ENCODE data around the gene ADAMTS2. TPM values are rescaled to one million over a fixed set of nuclear protein-coding genes. Genes with fewer than 3 reads are reported as not detected.

ADAMTS2 gene
- total RNA-seq, 1 donor from 2014 or later = 93.2 TPM

DNA sequence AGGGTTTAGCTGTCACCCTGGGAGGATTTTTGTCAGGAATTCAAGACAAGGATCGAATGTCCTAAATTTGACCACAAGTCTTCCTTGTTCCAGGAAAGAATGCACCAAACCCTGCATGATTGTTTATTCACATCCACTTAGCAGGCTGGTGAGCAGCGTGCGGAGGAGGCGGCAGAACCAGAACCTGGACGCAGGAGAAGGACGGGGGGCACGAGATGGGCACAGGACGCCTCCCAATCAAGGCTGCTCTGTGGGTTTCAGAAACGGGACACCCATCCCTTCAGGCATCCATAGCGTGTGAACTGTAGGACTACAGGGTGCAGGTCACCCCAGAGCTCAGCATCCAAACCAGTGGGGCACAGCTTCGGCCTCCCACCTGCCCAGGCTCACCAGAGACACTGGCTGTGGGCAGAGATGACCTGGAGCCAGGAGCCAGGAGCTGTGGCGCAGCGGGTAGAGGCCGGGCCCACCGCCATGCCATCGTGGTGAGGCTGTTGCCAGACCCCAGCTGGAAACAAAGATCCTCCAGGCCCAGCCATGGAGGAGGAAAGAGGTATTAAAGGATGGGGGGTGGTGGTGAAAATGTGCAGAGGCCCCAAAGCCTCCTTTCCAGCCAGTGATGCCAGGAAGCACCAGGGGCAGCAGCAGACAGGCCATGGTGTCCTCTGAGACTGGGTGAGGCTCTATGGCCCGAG is 32.3 kb upstream of the ADAMTS2 start:
- TF ChIP-seq, protein P1, sequence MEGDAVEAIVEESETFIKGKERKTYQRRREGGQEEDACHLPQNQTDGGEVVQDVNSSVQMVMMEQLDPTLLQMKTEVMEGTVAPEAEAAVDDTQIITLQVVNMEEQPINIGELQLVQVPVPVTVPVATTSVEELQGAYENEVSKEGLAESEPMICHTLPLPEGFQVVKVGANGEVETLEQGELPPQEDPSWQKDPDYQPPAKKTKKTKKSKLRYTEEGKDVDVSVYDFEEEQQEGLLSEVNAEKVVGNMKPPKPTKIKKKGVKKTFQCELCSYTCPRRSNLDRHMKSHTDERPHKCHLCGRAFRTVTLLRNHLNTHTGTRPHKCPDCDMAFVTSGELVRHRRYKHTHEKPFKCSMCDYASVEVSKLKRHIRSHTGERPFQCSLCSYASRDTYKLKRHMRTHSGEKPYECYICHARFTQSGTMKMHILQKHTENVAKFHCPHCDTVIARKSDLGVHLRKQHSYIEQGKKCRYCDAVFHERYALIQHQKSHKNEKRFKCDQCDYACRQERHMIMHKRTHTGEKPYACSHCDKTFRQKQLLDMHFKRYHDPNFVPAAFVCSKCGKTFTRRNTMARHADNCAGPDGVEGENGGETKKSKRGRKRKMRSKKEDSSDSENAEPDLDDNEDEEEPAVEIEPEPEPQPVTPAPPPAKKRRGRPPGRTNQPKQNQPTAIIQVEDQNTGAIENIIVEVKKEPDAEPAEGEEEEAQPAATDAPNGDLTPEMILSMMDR (IDR thresholded peaks at IDR 0.05) = no peak
- peaks cover 4% of the 10 kb centered on the region for H3K36me3 Mint-ChIP-seq (ENCODE audit: low read depth)
- H3K4me3 Mint-ChIP-seq (ENCODE audit: unreplicated experiment) = peak overlapping the region; percentile 60
- H3K9me3 Mint-ChIP-seq (ENCODE audit: low read depth) = no peaks in the 10 kb centered on the region
- peaks cover 37% of the 10 kb centered on the region for H3K4me1 Mint-ChIP-seq (ENCODE audit: low read depth)
- no peaks in the 10 kb centered on the region for H3K27me3 Mint-ChIP-seq (ENCODE audit: low read depth)
- peak; percentile 83 for DNase-seq (ENCODE audit: low spot score)
- peak overlapping the region; percentile 92 for H3K27ac Mint-ChIP-seq (ENCODE audit: unreplicated experiment)

DNA sequence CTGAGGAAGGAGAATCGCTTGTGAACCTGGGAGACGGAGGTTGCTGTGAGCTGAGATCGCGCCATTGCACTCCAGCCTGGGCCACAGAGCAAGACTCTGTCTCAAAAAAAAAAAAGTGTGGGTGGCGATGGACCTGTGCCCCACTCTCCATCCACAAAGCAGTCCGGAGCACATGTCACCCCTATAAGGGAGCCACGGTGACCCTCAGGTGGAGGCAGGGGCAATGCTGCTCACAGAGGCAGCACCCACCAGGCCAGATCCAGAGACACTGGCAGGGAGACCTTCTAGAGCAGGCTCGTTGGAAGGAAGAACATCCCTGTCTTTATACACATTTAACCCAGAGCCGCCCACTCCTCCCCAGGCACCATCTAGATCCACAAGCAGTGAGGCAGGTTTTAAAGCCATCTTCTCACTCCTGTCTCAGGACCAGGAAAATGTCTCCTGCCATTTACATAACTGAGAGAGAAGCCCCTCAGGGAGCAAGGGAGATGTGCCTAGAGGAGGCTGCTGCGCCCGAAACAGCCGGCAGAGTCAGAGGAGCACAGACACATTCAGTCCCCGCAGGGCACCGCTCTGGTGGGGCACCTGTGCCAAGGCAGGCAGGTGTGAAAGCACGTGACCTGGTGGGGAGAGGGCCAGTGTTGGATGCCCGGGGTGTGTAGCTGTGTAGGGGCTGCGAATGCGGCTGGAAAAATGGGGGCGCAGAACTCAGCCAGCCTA is 31.6 kb upstream of the ADAMTS2 start:
- TF ChIP-seq, protein P1 (IDR thresholded peaks at IDR 0.05) = no peak
- peak overlapping the region; percentile 60 for H3K4me3 Mint-ChIP-seq (ENCODE audit: unreplicated experiment)

DNA sequence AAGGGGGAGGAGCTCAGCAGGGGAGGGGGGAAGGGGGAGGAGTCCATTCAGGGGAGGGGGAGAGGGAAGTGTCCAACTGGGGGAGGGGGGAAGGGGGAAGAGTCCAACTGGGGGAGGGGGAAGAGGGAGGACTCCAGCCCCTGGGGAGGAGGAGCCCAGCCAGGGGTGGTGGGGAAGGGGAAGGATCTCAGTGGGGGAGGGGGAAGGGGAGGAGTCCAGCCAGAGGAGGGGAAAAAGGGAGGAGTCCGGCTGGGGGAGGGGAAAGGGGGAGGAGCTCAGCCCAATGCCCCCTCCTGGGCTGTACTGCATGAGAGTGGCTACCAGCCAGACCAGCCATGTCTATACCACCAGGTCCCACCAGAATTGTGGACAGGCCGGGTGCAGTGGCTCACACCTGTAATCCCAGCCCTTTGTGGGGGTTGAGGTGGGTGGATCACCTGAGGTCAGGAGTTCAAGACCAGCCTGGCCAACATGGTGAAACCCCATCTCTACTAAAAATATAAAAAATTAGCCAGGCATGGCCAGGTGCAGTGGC is 30.6 kb upstream of the ADAMTS2 start:
- no peak overlapping the region for H3K27ac Mint-ChIP-seq (ENCODE audit: unreplicated experiment)
- no peaks in the 10 kb centered on the region for H3K9me3 Mint-ChIP-seq (ENCODE audit: low read depth)
- no peak overlapping the region for H3K4me3 Mint-ChIP-seq (ENCODE audit: unreplicated experiment)
- peak; percentile 66 for DNase-seq (ENCODE audit: low spot score)
- H3K4me1 Mint-ChIP-seq (ENCODE audit: low read depth) = peaks cover 33% of the 10 kb centered on the region
- H3K27me3 Mint-ChIP-seq (ENCODE audit: low read depth) = no peaks in the 10 kb centered on the region
- peaks cover 4% of the 10 kb centered on the region for H3K36me3 Mint-ChIP-seq (ENCODE audit: low read depth)
- TF ChIP-seq, protein P1 (IDR thresholded peaks at IDR 0.05) = no peak

More for the DNA sequence above, 31.6 kb upstream of the ADAMTS2 start:
- peak; percentile 81 for DNase-seq (ENCODE audit: low spot score)
- no peaks in the 10 kb centered on the region for H3K27me3 Mint-ChIP-seq (ENCODE audit: low read depth)
- H3K27ac Mint-ChIP-seq (ENCODE audit: unreplicated experiment) = peak overlapping the region; percentile 92
- H3K4me1 Mint-ChIP-seq (ENCODE audit: low read depth) = peaks cover 33% of the 10 kb centered on the region
- no peaks in the 10 kb centered on the region for H3K9me3 Mint-ChIP-seq (ENCODE audit: low read depth)
- H3K36me3 Mint-ChIP-seq (ENCODE audit: low read depth) = peaks cover 4% of the 10 kb centered on the region

DNA sequence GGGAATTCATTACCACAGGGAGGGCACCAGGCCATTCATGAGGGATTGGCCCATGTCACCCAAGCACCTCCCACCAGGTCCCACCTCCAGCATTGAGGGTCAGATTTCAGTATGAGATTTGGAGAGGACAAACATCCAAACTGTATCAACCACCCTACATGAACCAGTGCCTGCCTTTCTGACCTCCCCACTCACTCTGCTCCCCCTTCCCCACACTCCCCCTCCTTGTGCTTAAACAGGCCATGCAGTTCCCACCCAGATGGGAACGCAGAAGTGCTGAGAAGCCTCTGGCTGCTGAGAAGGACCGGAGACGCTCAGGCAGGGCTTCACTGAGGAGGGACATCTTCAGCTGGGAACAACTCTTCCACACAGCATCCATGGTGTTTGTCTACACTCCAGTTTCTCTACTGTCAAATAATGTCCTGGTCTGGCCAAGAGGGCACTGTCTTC is 30.0 kb upstream of the ADAMTS2 start:
- peak overlapping the region; percentile 6 for H3K27ac Mint-ChIP-seq (ENCODE audit: unreplicated experiment)
- peaks cover 4% of the 10 kb centered on the region for H3K36me3 Mint-ChIP-seq (ENCODE audit: low read depth)
- TF ChIP-seq, protein P1 (IDR thresholded peaks at IDR 0.05) = no peak
- DNase-seq (ENCODE audit: low spot score) = peak; percentile 27
- no peak overlapping the region for H3K4me3 Mint-ChIP-seq (ENCODE audit: unreplicated experiment)
- H3K9me3 Mint-ChIP-seq (ENCODE audit: low read depth) = no peaks in the 10 kb centered on the region
- H3K4me1 Mint-ChIP-seq (ENCODE audit: low read depth) = peaks cover 33% of the 10 kb centered on the region
- no peaks in the 10 kb centered on the region for H3K27me3 Mint-ChIP-seq (ENCODE audit: low read depth)

DNA sequence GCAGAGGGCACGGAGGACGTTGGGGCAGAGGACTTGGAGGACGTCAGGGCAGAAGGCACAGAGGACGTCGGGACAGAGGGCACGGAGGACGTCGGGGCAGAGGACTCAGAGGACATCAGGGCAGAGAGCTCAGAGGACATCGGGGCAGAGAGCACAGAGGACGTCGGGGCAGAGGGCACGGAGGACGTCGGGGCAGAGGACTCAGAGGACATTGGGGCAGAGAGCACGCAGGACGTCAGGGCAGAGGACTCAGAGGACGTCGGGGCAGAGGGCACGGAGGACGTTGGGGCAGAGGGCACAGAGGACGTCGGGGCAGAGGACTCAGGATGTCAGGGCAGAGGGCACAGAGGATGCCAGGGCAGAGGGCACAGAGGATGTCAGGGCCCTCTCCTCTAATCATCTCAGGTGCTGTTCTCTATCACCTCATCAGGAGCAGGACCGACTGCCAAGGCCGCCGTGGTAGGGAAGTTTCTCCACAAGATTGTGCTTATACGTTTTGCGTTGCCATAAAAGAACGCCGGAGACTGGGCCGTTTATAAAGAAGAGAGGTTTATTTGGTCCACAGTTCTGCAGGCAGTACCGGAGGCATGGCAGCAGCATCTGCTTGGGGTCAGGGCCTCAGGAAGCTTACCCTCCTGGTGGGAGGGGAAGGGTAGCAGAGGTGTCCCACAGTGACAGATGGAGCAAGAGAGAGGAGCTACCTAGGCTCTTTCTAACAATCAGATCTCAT is 29.4 kb upstream of the ADAMTS2 start:
- peaks cover 33% of the 10 kb centered on the region for H3K4me1 Mint-ChIP-seq (ENCODE audit: low read depth)
- H3K36me3 Mint-ChIP-seq (ENCODE audit: low read depth) = peaks cover 4% of the 10 kb centered on the region
- peak; percentile 68 for DNase-seq (ENCODE audit: low spot score)
- no peaks in the 10 kb centered on the region for H3K27me3 Mint-ChIP-seq (ENCODE audit: low read depth)
- TF ChIP-seq, protein P1 (IDR thresholded peaks at IDR 0.05) = no peak
- no peak overlapping the region for H3K27ac Mint-ChIP-seq (ENCODE audit: unreplicated experiment)
- no peak overlapping the region for H3K4me3 Mint-ChIP-seq (ENCODE audit: unreplicated experiment)
- no peaks in the 10 kb centered on the region for H3K9me3 Mint-ChIP-seq (ENCODE audit: low read depth)
